BLaER1 treated with 17β-estradiol and CSF1 and Interleukin-3, amounts not matched to agents 10 nM and 100 nM (cell line): ENCODE results near the gene BASP1.

Experiments
- H3K27ac ChIP-seq, 11 experiments: shearing (Covaris generic); formaldehyde crosslinking; 2 replicates each; pipeline ENCODE4 v1.8.1; 2022
- H3K27me3 ChIP-seq, 11 experiments: shearing (Covaris generic); formaldehyde crosslinking; 2 replicates each; pipeline ENCODE4 v1.8.1; 2022
- H3K36me3 ChIP-seq, 11 experiments: shearing (Covaris generic); formaldehyde crosslinking; 2 replicates each; pipeline ENCODE4 v1.8.1; 2022
- H3K4me1 ChIP-seq, 10 experiments: shearing (Covaris generic); formaldehyde crosslinking; 2 replicates each; pipeline ENCODE4 v1.8.1; 2022
- H3K4me2 ChIP-seq, 11 experiments: shearing (Covaris generic); formaldehyde crosslinking; 2 replicates each; pipeline ENCODE4 v1.8.1; 2022
- H3K4me3 ChIP-seq, 10 experiments: shearing (Covaris generic); formaldehyde crosslinking; 2 replicates each; pipeline ENCODE4 v1.8.1; 2022
- H3K9ac ChIP-seq, 11 experiments: shearing (Covaris generic); formaldehyde crosslinking; 2 replicates each; pipeline ENCODE4 v1.8.1; 2022
- H3K9me3 ChIP-seq, 11 experiments: shearing (Covaris generic); formaldehyde crosslinking; replicated peaks in 1 of 11; 2 replicates each; pipeline ENCODE4 v1.8.1; 2022
- H4K20me1 ChIP-seq, 11 experiments: shearing (Covaris generic); formaldehyde crosslinking; 2 replicates each; pipeline ENCODE4 v1.8.1; 2022
- Cebpa-rat ChIP-seq, 11 experiments: shearing (Covaris generic); IDR thresholded peaks; 2 replicates each; pipeline ENCODE4 v1.8.1; 2022

The BASP1 gene

DNA sequence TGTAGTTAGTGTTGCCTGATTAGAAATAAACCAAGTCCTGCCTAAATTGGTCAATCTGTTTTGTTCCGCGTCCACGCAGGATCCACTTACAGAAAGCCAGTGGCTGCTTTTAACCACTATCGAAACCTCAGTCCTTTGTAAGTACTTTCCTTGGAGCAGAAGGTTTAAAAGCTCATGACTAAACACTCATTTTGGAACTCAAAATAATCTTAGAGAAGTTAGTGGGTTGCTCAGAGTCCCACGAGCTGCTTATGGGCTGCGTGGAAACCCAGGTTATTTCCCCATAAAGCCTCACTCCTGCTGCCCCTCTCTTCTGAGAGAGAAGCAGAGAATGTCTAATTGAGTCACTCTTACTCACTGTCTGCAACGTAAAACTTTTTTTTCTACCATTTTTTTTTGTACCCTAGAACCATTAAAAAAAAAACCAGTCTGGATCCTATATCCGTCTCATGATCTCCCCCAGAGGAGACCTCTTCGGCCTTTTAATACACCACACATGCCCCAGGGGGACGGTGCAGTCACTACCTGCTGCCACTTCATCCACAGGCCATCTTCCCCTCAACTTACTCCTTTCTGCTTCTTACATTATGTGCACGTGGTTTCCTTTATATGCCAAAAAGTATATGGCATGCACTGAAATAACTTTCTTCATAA is 7.6 kb downstream of the BASP1 start:
- peaks cover 0 to 88% (median 2%) of the 10 kb centered on the region in 11 experiments; a peak in 8 of 22 replicates for H4K20me1 ChIP-seq
- no peak overlapping the region for H3K27ac ChIP-seq
- no peak overlapping the region for H3K9ac ChIP-seq

DNA sequence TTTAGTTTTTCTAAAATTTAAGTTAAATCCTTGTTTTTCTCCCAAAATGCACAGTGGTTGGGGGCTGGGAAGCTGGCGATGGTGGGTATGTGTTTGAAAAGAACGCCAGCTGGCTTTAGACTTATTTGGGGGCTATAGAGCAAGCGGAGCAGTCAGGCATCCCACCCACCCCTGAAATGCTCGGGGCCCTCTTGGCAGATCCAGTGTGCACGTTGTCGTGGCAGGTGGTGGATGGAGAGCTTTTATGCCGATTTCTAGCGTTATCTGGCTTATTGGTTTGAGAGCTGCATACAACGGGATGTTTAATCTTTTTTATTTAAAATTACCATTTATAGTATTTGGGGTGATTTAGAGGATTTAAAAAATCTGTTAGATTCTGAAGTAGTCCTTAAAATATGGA is 8.1 kb downstream of the BASP1 start:
- Histone ChIP-seq H3K4me1 (peaks cover 4 to 55% (median 8%) of the 10 kb centered on the region in 10 experiments; a peak in 10 of 20 replicates), H3K36me3 (peaks cover 0 to 10% (median 4%) of the 10 kb centered on the region in 11 experiments; a peak in 5 of 22 replicates), H3K27me3 (no peaks in the 10 kb centered on the region), H3K4me3 (no peak overlapping the region), H3K9ac (no peak overlapping the region), H4K20me1 (peaks cover 0 to 82% (median 0%) of the 10 kb centered on the region in 11 experiments; a peak in 8 of 22 replicates), H3K27ac (no peak overlapping the region), H3K4me2 (no peak overlapping the region), H3K9me3 (no peaks in the 10 kb centered on the region)
- no peak for TF ChIP-seq Cebpa-rat (IDR thresholded peaks at IDR 0.05)

More for the DNA sequence above, 7.6 kb downstream of the BASP1 start:
- peaks cover 0 to 7% (median 0%) of the 10 kb centered on the region in 11 experiments; a peak in 3 of 22 replicates for H3K36me3 ChIP-seq
- no peak overlapping the region for H3K4me3 ChIP-seq
- TF ChIP-seq Cebpa-rat (IDR thresholded peaks at IDR 0.05), result no peak
- peak overlapping the region in 7 of 11 experiments; percentile 0 to 47 (median 24); a peak in 5 of 22 replicates for H3K4me2 ChIP-seq
- H3K4me1 ChIP-seq, result peaks cover 4 to 53% (median 8%) of the 10 kb centered on the region in 10 experiments; a peak in 10 of 20 replicates
- H3K9me3 ChIP-seq, result no peaks in the 10 kb centered on the region
- H3K27me3 ChIP-seq, result no peaks in the 10 kb centered on the region

DNA sequence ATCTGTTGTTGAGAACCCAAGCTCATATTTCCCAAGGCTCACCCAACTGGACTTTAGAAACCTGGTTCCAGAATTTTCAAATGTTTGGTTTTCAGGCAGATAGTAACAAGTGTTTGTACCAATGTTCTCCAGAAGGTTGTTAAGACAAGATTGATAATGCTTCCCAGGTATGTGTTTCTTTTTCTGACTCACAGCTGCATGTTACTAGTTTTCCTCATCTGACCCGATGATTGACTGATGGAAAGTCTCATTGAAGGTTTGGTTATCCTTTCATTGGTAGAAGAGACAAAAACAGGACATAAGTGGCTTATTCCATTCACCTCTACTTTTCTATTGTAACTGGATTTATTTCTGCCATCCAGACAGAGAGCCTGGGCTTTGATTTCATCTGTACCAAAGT is 10.4 kb downstream of the BASP1 start:
- no peak overlapping the region for H3K4me3 ChIP-seq
- TF ChIP-seq Cebpa-rat (IDR thresholded peaks at IDR 0.05), result no peak
- no peak overlapping the region for H3K27ac ChIP-seq
- H4K20me1 ChIP-seq, result peaks cover 0 to 79% (median 0%) of the 10 kb centered on the region in 11 experiments; a peak in 8 of 22 replicates
- no peaks in the 10 kb centered on the region for H3K27me3 ChIP-seq
- H3K9me3 ChIP-seq, result no peaks in the 10 kb centered on the region
- H3K4me1 ChIP-seq, result peaks cover 4 to 48% (median 8%) of the 10 kb centered on the region in 10 experiments; a peak in 10 of 20 replicates
- H3K36me3 ChIP-seq, result peaks cover 0 to 32% (median 9%) of the 10 kb centered on the region in 11 experiments; a peak in 11 of 22 replicates
- H3K9ac ChIP-seq, result no peak overlapping the region
- peak overlapping the region in 2 of 11 experiments; percentile 53 to 70; a peak in 3 of 22 replicates for H3K4me2 ChIP-seq

DNA sequence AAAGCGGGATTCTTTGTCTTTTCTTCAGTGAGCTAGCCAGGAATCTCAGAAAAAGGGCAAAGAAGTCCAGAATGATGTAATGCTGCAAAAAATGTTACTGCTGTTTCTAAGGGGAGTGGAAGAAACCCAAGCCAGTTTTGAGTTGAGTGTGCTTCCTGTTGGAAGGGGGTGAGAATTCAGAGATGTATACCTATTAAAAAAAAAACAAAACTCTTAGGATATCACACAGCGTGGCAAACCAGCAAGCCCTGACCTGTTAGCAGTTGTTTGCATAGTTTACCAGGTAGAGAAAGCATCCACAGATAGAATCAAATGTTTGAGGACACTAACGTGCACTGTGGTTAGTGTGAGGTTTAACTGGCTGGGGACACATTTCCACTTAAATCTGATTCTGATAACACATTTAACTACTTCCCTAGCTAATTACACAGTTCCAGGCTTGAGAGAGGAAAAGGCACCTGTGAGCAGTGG is 11.4 kb downstream of the BASP1 start:
- Histone ChIP-seq H3K4me3 (no peak overlapping the region), H3K9me3 (peaks cover 0 to 4% (median 0%) of the 10 kb centered on the region in 11 experiments; a peak in 1 of 22 replicates), H4K20me1 (peaks cover 0 to 77% (median 0%) of the 10 kb centered on the region in 11 experiments; a peak in 8 of 22 replicates), H3K4me1 (peaks cover 4 to 45% (median 8%) of the 10 kb centered on the region in 10 experiments; a peak in 10 of 20 replicates), H3K36me3 (peaks cover 0 to 36% (median 9%) of the 10 kb centered on the region in 11 experiments; a peak in 12 of 22 replicates), H3K27me3 (no peaks in the 10 kb centered on the region), H3K27ac (no peak overlapping the region), H3K9ac (0 out of 22 replicates have a peak overlapping the region, but pooled peaks of 1 of the 11 experiments have one; percentile 22), H3K4me2 (peak overlapping the region in 2 of 11 experiments; percentile 53 to 70; a peak in 4 of 22 replicates)
- no peak for TF ChIP-seq Cebpa-rat (IDR thresholded peaks at IDR 0.05)

DNA sequence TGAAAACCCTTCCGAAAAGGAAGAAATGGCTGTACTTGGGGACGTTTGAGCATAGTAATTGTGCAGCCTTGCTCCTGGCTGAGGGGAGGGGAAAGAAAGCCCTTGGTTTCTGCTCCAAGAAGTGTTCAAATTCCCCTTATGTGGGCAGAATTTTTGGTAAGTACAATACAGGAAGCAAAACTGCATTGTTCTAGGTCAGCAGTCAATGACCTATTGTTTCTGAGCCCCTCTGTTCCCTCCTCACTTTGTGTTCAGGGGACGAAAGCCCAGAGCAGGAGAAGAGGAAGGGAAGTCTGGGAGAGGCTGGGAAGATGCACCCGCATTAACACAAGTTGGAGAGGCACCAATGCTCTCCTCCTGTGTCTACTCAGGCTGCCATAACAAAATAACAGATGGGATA is 11.9 kb downstream of the BASP1 start:
- H3K36me3 ChIP-seq, result peaks cover 0 to 36% (median 9%) of the 10 kb centered on the region in 11 experiments; a peak in 12 of 22 replicates
- peak overlapping the region in 2 of 11 experiments; percentile 53 to 70; a peak in 4 of 22 replicates for H3K4me2 ChIP-seq
- H3K4me3 ChIP-seq, result no peak overlapping the region
- H3K9ac ChIP-seq, result 0 out of 22 replicates have a peak overlapping the region, but pooled peaks of 1 of the 11 experiments have one; percentile 22
- no peak for TF ChIP-seq Cebpa-rat (IDR thresholded peaks at IDR 0.05)
- no peak overlapping the region for H3K27ac ChIP-seq
- H3K9me3 ChIP-seq, result peaks cover 0 to 4% (median 0%) of the 10 kb centered on the region in 11 experiments; a peak in 1 of 22 replicates
- peaks cover 0 to 78% (median 0%) of the 10 kb centered on the region in 11 experiments; a peak in 8 of 22 replicates for H4K20me1 ChIP-seq
- no peaks in the 10 kb centered on the region for H3K27me3 ChIP-seq
- H3K4me1 ChIP-seq, result peaks cover 4 to 45% (median 8%) of the 10 kb centered on the region in 10 experiments; a peak in 10 of 20 replicates

DNA sequence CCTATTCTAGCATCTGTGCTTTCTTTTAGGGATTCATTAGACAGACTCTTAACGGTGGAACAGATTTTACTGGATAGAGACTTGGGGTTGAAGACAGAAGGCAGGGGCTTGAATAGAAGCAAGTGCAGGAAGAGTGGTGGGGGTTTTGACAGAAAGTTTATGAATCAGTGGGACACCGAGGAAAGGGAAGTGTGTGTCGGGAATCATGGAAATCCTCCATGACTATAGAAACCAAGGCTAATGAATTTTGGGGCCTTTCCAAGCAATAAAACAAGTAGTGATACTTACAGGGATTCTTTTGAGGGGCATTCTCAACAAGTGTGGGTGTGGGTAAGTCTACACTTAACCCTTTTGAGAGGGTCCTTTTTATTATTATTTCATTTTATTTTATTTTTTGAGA is 12.8 kb downstream of the BASP1 start:
- Histone ChIP-seq H3K27me3 (no peaks in the 10 kb centered on the region), H3K4me2 (no peak overlapping the region), H3K36me3 (peaks cover 0 to 36% (median 9%) of the 10 kb centered on the region in 11 experiments; a peak in 12 of 22 replicates), H3K27ac (no peak overlapping the region), H3K9ac (no peak overlapping the region), H3K4me3 (no peak overlapping the region), H3K4me1 (peaks cover 0 to 45% (median 1%) of the 10 kb centered on the region in 10 experiments; a peak in 9 of 20 replicates), H3K9me3 (peaks cover 0 to 4% (median 0%) of the 10 kb centered on the region in 11 experiments; a peak in 1 of 22 replicates), H4K20me1 (peaks cover 0 to 78% (median 0%) of the 10 kb centered on the region in 11 experiments; a peak in 8 of 22 replicates)
- TF ChIP-seq Cebpa-rat (IDR thresholded peaks at IDR 0.05), result no peak

DNA sequence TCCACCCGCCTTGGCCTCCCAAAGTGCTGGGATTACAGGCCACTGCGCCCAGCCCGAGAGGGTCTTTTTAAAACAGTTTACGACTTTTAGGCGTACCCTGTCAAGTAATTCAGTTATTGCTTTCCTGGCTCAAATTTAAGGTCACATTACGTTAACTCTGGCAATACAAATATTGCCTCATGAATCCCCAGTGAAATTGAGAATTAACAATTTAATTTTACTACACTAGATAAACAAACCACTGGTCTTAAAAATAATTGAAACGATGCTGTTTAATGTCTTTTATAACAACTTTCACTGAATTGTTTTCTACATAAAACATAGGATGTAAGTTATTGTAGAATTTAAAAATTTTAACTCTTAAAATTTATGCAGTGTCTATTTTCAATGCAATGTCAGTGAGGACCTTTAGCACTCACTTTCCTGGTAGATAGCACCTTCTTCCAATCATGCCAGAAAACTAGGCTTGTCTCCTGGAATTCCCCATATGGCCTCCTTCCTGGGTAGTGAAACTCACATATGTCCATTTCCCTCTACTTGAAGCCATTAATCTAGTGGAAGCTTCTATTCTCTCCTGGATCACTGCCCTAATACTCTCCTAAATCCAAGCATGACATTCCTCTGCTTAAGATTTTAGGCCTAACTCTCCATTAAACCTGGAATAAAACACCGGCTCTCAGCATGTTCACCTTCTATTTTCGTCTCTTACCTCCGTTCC is 13.5 kb downstream of the BASP1 start:
- H3K4me2 ChIP-seq, result no peak overlapping the region
- no peak for TF ChIP-seq Cebpa-rat (IDR thresholded peaks at IDR 0.05)
- no peaks in the 10 kb centered on the region for H3K27me3 ChIP-seq
- peaks cover 0 to 11% (median 0%) of the 10 kb centered on the region in 11 experiments; a peak in 2 of 22 replicates for H3K9me3 ChIP-seq
- peaks cover 0 to 48% (median 0%) of the 10 kb centered on the region in 10 experiments; a peak in 5 of 20 replicates for H3K4me1 ChIP-seq
- H3K9ac ChIP-seq, result no peak overlapping the region
- H4K20me1 ChIP-seq, result peaks cover 0 to 78% (median 0%) of the 10 kb centered on the region in 11 experiments; a peak in 8 of 22 replicates
- peaks cover 0 to 36% (median 15%) of the 10 kb centered on the region in 11 experiments; a peak in 12 of 22 replicates for H3K36me3 ChIP-seq
- no peak overlapping the region for H3K4me3 ChIP-seq
- no peak overlapping the region for H3K27ac ChIP-seq

DNA sequence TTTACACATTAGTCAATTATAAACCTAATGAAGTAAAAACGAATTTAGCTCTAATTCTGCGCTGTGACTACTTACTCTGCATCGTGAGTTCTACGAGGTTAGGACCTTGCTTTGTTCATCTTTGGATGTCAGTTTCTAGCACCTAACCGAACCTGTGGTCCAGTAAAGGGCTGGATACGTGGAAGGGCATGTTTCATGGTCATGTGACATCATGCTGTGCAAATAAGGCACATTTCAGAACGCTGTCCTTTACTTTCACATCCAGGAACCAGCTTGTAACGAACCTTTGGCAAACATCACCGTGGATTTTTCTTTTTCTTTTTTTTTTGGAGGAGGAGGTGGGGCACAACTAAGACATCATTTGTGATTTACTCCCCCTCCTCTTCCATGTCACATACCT is 15.0 kb downstream of the BASP1 start:
- Histone ChIP-seq H3K9ac (no peak overlapping the region), H3K27ac (no peak overlapping the region), H3K36me3 (peaks cover 0 to 36% (median 15%) of the 10 kb centered on the region in 11 experiments; a peak in 12 of 22 replicates), H3K27me3 (no peaks in the 10 kb centered on the region), H3K4me2 (no peak overlapping the region), H3K4me3 (no peak overlapping the region), H3K4me1 (peaks cover 0 to 48% (median 0%) of the 10 kb centered on the region in 10 experiments; a peak in 5 of 20 replicates), H3K9me3 (peaks cover 0 to 16% (median 0%) of the 10 kb centered on the region in 11 experiments; a peak in 2 of 22 replicates), H4K20me1 (peaks cover 0 to 82% (median 0%) of the 10 kb centered on the region in 11 experiments; a peak in 7 of 22 replicates)
- TF ChIP-seq Cebpa-rat (IDR thresholded peaks at IDR 0.05), result no peak
